Measurements from ENCODE around the gene ABTB1. TPM values are rescaled to one million over a fixed set of nuclear protein-coding genes. Genes with fewer than 3 reads are reported as not detected.

Gene ABTB1
- total and polyA plus RNA-seq, 9 of the 15 experiments (the other 6 are each of a cell fraction or from before 2014, with no cell fraction given): 0.04 to 2.3 (median 0.55) TPM; not detected in 1

DNA sequence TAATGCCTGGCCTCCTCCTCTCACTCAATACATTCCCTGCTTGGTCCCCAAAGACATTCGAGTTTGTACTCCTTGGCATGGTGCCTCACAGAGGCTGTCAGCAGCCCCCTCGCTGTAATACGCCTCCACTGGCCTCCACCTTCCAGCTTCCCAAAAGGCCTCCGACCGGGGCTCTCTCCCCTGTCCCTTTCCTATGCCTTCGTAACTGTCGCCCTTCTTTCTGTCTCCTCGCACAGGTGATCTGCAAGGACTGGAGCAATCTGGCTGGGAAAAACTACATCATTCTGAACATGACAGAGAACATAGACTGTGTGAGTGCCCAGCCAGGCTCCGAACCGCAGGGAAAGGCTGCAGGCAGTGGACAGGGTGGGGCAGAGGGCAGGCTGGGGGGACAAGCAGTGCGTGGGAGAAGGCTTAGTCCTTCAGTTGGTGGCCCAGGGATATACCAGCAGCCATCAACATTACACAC, 10.7 kb upstream of the ABTB1 start:
- no peaks in the 10 kb centered on the region for H4K20me1 ChIP-seq (replicated peaks; ENCODE audit: control insufficient read depth, insufficient read depth, low read length)
- H3K79me2 ChIP-seq (ENCODE audit: control insufficient read depth, insufficient read depth, low read length): no peaks in the 10 kb centered on the region
- TF ChIP-seq PRMT5 (CRISPR knock-in tag; IDR thresholded peaks at IDR 0.05) (no peak), GATA2 (CRISPR knock-in tag; IDR thresholded peaks at IDR 0.05) (no peak), ZNF23 (CRISPR knock-in tag; IDR thresholded peaks at IDR 0.05) (no peak), CBX3 (IDR thresholded peaks at IDR 0.05; ENCODE audit: borderline replicate concordance in 1 of 2, low read length in 2 of 2) (no peak), OTX1 (CRISPR knock-in tag; IDR thresholded peaks at IDR 0.05) (no peak), PURB (CRISPR knock-in tag; IDR thresholded peaks at IDR 0.05; ENCODE audit: low read depth) (no peak), ZNF197 (CRISPR knock-in tag; IDR thresholded peaks at IDR 0.05; ENCODE audit: low read depth) (no peak), MTF1 (CRISPR knock-in tag; IDR thresholded peaks at IDR 0.05; ENCODE audit: borderline replicate concordance) (no peak), TCF7L2 (IDR thresholded peaks at IDR 0.05; ENCODE audit: low read depth, low read length) (no peak), FOSL1 (tag; conservative IDR thresholded peaks at IDR 0.05) (no peak), TEAD4 (IDR thresholded peaks at IDR 0.05; ENCODE audit: low read length) (no peak), TEAD4 (CRISPR knock-in tag; IDR thresholded peaks at IDR 0.05; ENCODE audit: borderline replicate concordance) (no peak), TOE1 (IDR thresholded peaks at IDR 0.05; ENCODE audit: borderline replicate concordance) (no peak), TOE1 (CRISPR knock-in tag; IDR thresholded peaks at IDR 0.05; ENCODE audit: borderline replicate concordance, low read depth) (no peak), POLR2G (IDR thresholded peaks at IDR 0.05; ENCODE audit: low read depth, low read length) (no peak), SPI1 (IDR thresholded peaks at IDR 0.05; ENCODE audit: borderline replicate concordance, low read depth, low read length) (no peak)
- TF ChIP-seq, protein P1, sequence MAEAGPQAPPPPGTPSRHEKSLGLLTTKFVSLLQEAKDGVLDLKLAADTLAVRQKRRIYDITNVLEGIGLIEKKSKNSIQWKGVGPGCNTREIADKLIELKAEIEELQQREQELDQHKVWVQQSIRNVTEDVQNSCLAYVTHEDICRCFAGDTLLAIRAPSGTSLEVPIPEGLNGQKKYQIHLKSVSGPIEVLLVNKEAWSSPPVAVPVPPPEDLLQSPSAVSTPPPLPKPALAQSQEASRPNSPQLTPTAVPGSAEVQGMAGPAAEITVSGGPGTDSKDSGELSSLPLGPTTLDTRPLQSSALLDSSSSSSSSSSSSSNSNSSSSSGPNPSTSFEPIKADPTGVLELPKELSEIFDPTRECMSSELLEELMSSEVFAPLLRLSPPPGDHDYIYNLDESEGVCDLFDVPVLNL (CRISPR knock-in tag; IDR thresholded peaks at IDR 0.05; ENCODE audit: low read depth): no peak
- TF ChIP-seq, protein P2, sequence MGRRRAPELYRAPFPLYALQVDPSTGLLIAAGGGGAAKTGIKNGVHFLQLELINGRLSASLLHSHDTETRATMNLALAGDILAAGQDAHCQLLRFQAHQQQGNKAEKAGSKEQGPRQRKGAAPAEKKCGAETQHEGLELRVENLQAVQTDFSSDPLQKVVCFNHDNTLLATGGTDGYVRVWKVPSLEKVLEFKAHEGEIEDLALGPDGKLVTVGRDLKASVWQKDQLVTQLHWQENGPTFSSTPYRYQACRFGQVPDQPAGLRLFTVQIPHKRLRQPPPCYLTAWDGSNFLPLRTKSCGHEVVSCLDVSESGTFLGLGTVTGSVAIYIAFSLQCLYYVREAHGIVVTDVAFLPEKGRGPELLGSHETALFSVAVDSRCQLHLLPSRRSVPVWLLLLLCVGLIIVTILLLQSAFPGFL (CRISPR knock-in tag; IDR thresholded peaks at IDR 0.05): no peak
- H3K27ac ChIP-seq (ENCODE audit: extremely low read depth, low read depth, low read length): no peak overlapping the region
- H3K4me2 ChIP-seq (ENCODE audit: insufficient read depth, low read length): no peak overlapping the region
- no peaks in the 10 kb centered on the region; a peak in 1 of 5 replicates for H3K4me1 ChIP-seq (replicated peaks in 1 of 2; ENCODE audit: control insufficient read depth in 2 of 2, insufficient read depth in 2 of 2, low read length in 2 of 2)
- WGBS (ENCODE audit: insufficient coverage, low coverage, missing lambda C conversion rate): 79% methylated on average over 6 of the region's 11 CpGs
- in situ Hi-C loops (cut with MboI): no loop called here
- no peaks in the 10 kb centered on the region for H3K9me3 ChIP-seq (replicated peaks; ENCODE audit: control insufficient read depth, insufficient read depth, low read depth, low read length)
- H3K9ac ChIP-seq (ENCODE audit: insufficient read depth in 1 of 2, low read depth in 2 of 2, low read length in 2 of 2): no peak overlapping the region
- ChIA-PET CTCF (ENCODE audit: low intra/inter-chr PET ratio) (no interaction called here), POLR2A (no interaction called here)
- FAIRE-seq: no peak
- ATAC-seq: no peak
- DNase-seq (ENCODE audit: extremely low read depth in 1 of 4, low spot score in 3 of 4): no peak
- peaks cover 49% of the 10 kb centered on the region; the same call in 1 of the 3 replicates for H3K36me3 ChIP-seq (ENCODE audit: control insufficient read depth, insufficient read depth, low read length)
- H3K9me1 ChIP-seq (ENCODE audit: control insufficient read depth, insufficient read depth, low read length): no peaks in the 10 kb centered on the region
- no TSS peak for BruUV-seq (replicated peaks)
- H2AFZ ChIP-seq (ENCODE audit: low read depth, low read length): no peak overlapping the region
- H3K4me3 ChIP-seq: no peak overlapping the region
- intact Hi-C loops (cut with micrococcal nuclease): no loop called here
- no peaks in the 10 kb centered on the region for H3K27me3 ChIP-seq (ENCODE audit: control insufficient read depth in 2 of 2, insufficient read depth in 2 of 2, low read length in 2 of 2)

All from K562 (cell line).